IMR-90 (cell line): ENCODE data around the gene ATP2B2. TPM values are rescaled to one million over a fixed set of nuclear protein-coding genes. Genes with fewer than 3 reads are reported as not detected.

Source experiments
- ATAC-seq: fragments of 200-7000 bp; cut with Tn5 transposase; 2 replicates; pipeline ENCODE4 v1.9.1; 2020; ENCODE audit warnings: low read depth, mild to moderate bottlenecking, moderate library complexity
- BruUV-seq: library from RNA; stranded (reverse); fragments of 400-500 nt; replicated peaks from 2 replicates; lab custom pipeline; 2021; lab: Mats Ljungman, UMichigan
- CTCF ChIA-PET: fragments of 300-600 bp; formaldehyde crosslinking; extraction: SDS; loops from one replicate; lab custom pipeline; 2021; ENCODE audit warnings: antibody characterized with exemption; lab: Yijun Ruan, JAX
- POLR2A ChIA-PET: fragments of 300-600 bp; sonication (Branson Sonifier 250); formaldehyde crosslinking; loops from one replicate; lab custom pipeline; 2022; ENCODE audit warnings: antibody characterized with exemption; ENCODE audit not compliant: unreplicated experiment; lab: Charles Lee
- DNase-seq: peaks from one replicate; pipeline ENCODE4 v3.0.0; 2013
- H2AFZ ChIP-seq: replicated peaks from 2 replicates; pipeline ENCODE3; 2013; ENCODE audit warnings: low read length, mild to moderate bottlenecking; ENCODE audit not compliant: poor library complexity
- H2AK5ac ChIP-seq: 2 replicates; pipeline ENCODE4 v1.6.1; 2013; ENCODE audit warnings: low read depth, low read length, inconsistent platforms
- H2AK9ac ChIP-seq: replicated peaks from 2 replicates; pipeline ENCODE3; 2013; ENCODE audit warnings: mild to moderate bottlenecking, low read depth, low read length, moderate library complexity; ENCODE audit not compliant: poor library complexity
- H2BK120ac ChIP-seq: 2 replicates; pipeline ENCODE4 v1.6.1; 2013; ENCODE audit warnings: low read depth, low read length, inconsistent platforms
- H2BK15ac ChIP-seq: 3 replicates; pipeline ENCODE4 v1.6.1; 2013; ENCODE audit warnings: low read depth, low read length, inconsistent platforms
- H2BK20ac ChIP-seq: 2 replicates; pipeline ENCODE4 v1.6.1; 2013; ENCODE audit warnings: low read depth, mild to moderate bottlenecking, inconsistent platforms, low read length, moderate library complexity
- H2BK5ac ChIP-seq: 2 replicates; pipeline ENCODE4 v1.6.1; 2013; ENCODE audit warnings: mild to moderate bottlenecking, low read depth, low read length, inconsistent platforms; ENCODE audit not compliant: poor library complexity, severe bottlenecking
- H3K14ac ChIP-seq: replicated peaks from 2 replicates; pipeline ENCODE4 v1.6.1; 2013; ENCODE audit warnings: low read depth, low read length, inconsistent platforms
- H3K18ac ChIP-seq: 2 replicates; pipeline ENCODE4 v1.6.1; 2013; ENCODE audit warnings: low read depth, low read length, control low read depth
- H3K23ac ChIP-seq: 2 replicates; pipeline ENCODE4 v1.6.1; 2013; ENCODE audit warnings: low read depth, low read length, inconsistent platforms
- H3K27ac ChIP-seq: 2 replicates; pipeline ENCODE4 v1.5.1; 2013; ENCODE audit warnings: mild to moderate bottlenecking, control low read depth, low read length; ENCODE audit not compliant: insufficient read depth
- H3K27me3 ChIP-seq: 2 replicates; pipeline ENCODE4 v1.6.1; 2013; ENCODE audit warnings: low read length; ENCODE audit not compliant: control insufficient read depth, insufficient read depth
- H3K36me3 ChIP-seq: 2 replicates; pipeline ENCODE4 v1.6.1; 2013; ENCODE audit warnings: low read length, mixed read lengths; ENCODE audit not compliant: control insufficient read depth, insufficient read depth
- H3K4ac ChIP-seq: 2 replicates; pipeline ENCODE4 v1.6.1; 2013; ENCODE audit warnings: low read depth, low read length, inconsistent platforms
- H3K4me1 ChIP-seq: 2 replicates; pipeline ENCODE4 v1.6.1; 2013; ENCODE audit warnings: low read length, mixed read lengths; ENCODE audit not compliant: control insufficient read depth, insufficient read depth
- H3K4me2 ChIP-seq: 2 replicates; pipeline ENCODE4 v1.6.1; 2013; ENCODE audit warnings: low read depth, mild to moderate bottlenecking, control low read depth, low read length, moderate library complexity
- H3K4me3 ChIP-seq: 2 replicates; pipeline ENCODE4 v1.5.1; 2013; ENCODE audit warnings: low read depth, mild to moderate bottlenecking, control low read depth, low read length, moderate library complexity; ENCODE audit not compliant: insufficient read depth
- H3K56ac ChIP-seq: 2 replicates; pipeline ENCODE4 v1.6.1; 2013; ENCODE audit warnings: low read length, inconsistent platforms; ENCODE audit not compliant: insufficient read depth; ENCODE audit errors: extremely low read depth
- H3K79me1 ChIP-seq, 2 experiments: 2 replicates each; pipeline ENCODE4 v1.6.1; 2013; ENCODE audit warnings: low read length in 2 of 2, inconsistent platforms in 1 of 2, low read depth in 1 of 2
- H3K9ac ChIP-seq: 2 replicates; pipeline ENCODE4 v1.6.1; 2013; ENCODE audit warnings: low read depth, low read length, control low read depth
- H3K9me1 ChIP-seq: 2 replicates; pipeline ENCODE4 v1.6.1; 2013; ENCODE audit warnings: low read length, inconsistent platforms; ENCODE audit not compliant: insufficient read depth
- H3K9me3 ChIP-seq: 2 replicates; pipeline ENCODE4 v1.6.1; 2013; ENCODE audit warnings: low read length; ENCODE audit not compliant: control insufficient read depth, insufficient read depth
- H4K20me1 ChIP-seq: 2 replicates; pipeline ENCODE4 v1.6.1; 2013; ENCODE audit warnings: low read length, inconsistent platforms; ENCODE audit not compliant: insufficient read depth
- H4K5ac ChIP-seq: 2 replicates; pipeline ENCODE4 v1.6.1; 2013; ENCODE audit warnings: mild to moderate bottlenecking, low read depth, low read length, control low read depth
- H4K8ac ChIP-seq, 2 experiments: 2 replicates each; pipeline ENCODE4 v1.6.1; 2013; ENCODE audit warnings: low read depth in 2 of 2, low read length in 2 of 2, control low read depth in 1 of 2, inconsistent platforms in 1 of 2
- H4K91ac ChIP-seq: 2 replicates; pipeline ENCODE4 v1.6.1; 2013; ENCODE audit warnings: low read depth, low read length, inconsistent platforms; ENCODE audit not compliant: insufficient read depth
- BHLHE40 ChIP-seq: fragments of 150-350 bp; IDR thresholded peaks from 2 replicates; pipeline ENCODE4 v1.6.1; 2016; ENCODE audit warnings: mild to moderate bottlenecking, low read depth, low read length
- FOS ChIP-seq: fragments of 150-350 bp; IDR thresholded peaks from 2 replicates; pipeline ENCODE4 v1.6.1; 2016; ENCODE audit warnings: low read depth, low read length
- MAFK ChIP-seq: IDR thresholded peaks from 2 replicates; pipeline ENCODE4 v1.6.1; 2012; ENCODE audit warnings: low read depth, low read length, improper control_type of control experiment
- MAZ ChIP-seq: IDR thresholded peaks from 2 replicates; pipeline ENCODE4 v1.6.1; 2012; ENCODE audit warnings: low read depth, mild to moderate bottlenecking, low read length, improper control_type of control experiment, moderate library complexity, borderline replicate concordance
- POLR2A ChIP-seq: IDR thresholded peaks from 2 replicates; pipeline ENCODE4 v1.6.1; 2012; ENCODE audit warnings: mild to moderate bottlenecking, low read depth, low read length
- RCOR1 ChIP-seq: IDR thresholded peaks from 2 replicates; pipeline ENCODE4 v1.6.1; 2012; ENCODE audit warnings: mild to moderate bottlenecking, low read length, improper control_type of control experiment; ENCODE audit not compliant: insufficient replicate concordance
- SMC3 ChIP-seq: fragments of 150-350 bp; IDR thresholded peaks from 2 replicates; pipeline ENCODE4 v1.6.1; 2016; ENCODE audit warnings: low read depth, mild to moderate bottlenecking, antibody characterized with exemption, low read length, moderate library complexity
- WGBS, 2 experiments: methylation state at CpG; one replicate each; pipeline versions ENCODE4 v1.1.5 to v1.1.7; 2013; ENCODE audit warnings: missing lambda C conversion rate in 2 of 2; ENCODE audit not compliant: insufficient read length in 1 of 2; ENCODE audit errors: extremely low coverage in 2 of 2; 5-methylcytosine and 5-hydroxymethylcytosine counted together
- dilution Hi-C: fragments of 300-500 bp; cut with HindIII; formaldehyde crosslinking; loops from one replicate; pipeline ENCODE4 v1.14.3; 2018; ENCODE audit warnings: low sequenced_read_pairs; ENCODE audit not compliant: unreplicated experiment
- in situ Hi-C: fragments of 300-500 bp; cut with MboI; formaldehyde crosslinking; loops from 3 replicates; pipeline ENCODE4 v1.14.3; 2019; ENCODE audit warnings: low sequenced_read_pairs, inconsistent platforms, mixed read lengths
- intact Hi-C: fragments of 100-400 bp; cut with micrococcal nuclease; formaldehyde crosslinking; loops from 2 replicates; pipeline ENCODE4 v1.10.0; 2022
- polyA plus RNA-seq, 3 experiments: library from polyadenylated mRNA; depleted of rRNA; stranded (reverse); fragments of >200 nt; gene quantifications; 2 replicates each; pipeline ENCODE4 v1.2.3, GENCODE V29; 2012; ENCODE audit warnings: low replicate concordance in 1 of 3
- total RNA-seq: library from RNA; depleted of rRNA; stranded (reverse); fragments of >200 nt; gene quantifications from 2 replicates; pipeline ENCODE4 v1.2.3, GENCODE V29; 2012
- TF ChIP-seq, protein P1 (sequence below): conservative IDR thresholded peaks from 2 replicates; pipeline ENCODE4 v1.5.1; 2012; ENCODE audit warnings: mild to moderate bottlenecking, low read depth, low read length, improper control_type of control experiment
- TF ChIP-seq, protein P2 (sequence below): fragments of 150-350 bp; IDR thresholded peaks from 2 replicates; pipeline ENCODE4 v1.6.1; 2016; ENCODE audit warnings: low read depth, mild to moderate bottlenecking, low read length, moderate library complexity, borderline replicate concordance

The ATP2B2 gene
- total and polyA plus RNA-seq, 2 of the 4 experiments (the other 2 are of a cell fraction), result under 0.01 to 0.02 TPM

DNA sequence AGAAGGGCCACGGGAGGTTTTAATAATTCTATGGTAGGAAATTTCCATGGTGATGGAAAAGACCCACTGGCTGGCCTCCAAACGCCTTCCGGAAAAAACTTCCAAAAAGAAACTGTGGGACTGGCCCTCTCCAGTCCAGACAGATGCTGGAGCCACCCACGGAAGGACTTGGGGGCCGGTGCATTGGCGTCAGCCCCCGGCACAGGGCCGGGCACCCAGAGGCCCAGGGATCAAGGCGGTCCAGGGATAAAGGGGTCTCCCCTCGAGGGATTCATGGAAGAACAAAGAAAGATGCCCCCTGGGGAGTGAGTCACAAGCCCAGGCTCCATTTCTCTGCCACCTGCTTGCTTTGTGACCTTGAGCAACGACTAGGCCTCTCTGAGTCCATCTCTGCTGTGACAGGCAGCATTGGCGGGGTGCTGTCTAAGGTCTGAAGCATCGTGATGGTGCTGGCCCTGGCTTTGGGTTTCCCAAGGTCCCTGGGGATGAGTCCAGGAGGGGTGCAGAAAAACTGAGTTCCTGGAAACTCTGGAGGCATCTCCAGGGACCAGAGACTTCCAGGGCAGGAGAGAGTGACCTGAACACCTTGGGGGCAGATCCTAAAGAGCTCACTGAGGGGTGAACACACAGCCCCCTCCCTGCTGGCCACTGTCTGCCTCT is 21.6 kb downstream of the ATP2B2 start:
- no peak overlapping the region for H2AK9ac ChIP-seq
- no peak overlapping the region for H2BK20ac ChIP-seq
- no peak overlapping the region for H3K56ac ChIP-seq
- TF ChIP-seq, protein P1, sequence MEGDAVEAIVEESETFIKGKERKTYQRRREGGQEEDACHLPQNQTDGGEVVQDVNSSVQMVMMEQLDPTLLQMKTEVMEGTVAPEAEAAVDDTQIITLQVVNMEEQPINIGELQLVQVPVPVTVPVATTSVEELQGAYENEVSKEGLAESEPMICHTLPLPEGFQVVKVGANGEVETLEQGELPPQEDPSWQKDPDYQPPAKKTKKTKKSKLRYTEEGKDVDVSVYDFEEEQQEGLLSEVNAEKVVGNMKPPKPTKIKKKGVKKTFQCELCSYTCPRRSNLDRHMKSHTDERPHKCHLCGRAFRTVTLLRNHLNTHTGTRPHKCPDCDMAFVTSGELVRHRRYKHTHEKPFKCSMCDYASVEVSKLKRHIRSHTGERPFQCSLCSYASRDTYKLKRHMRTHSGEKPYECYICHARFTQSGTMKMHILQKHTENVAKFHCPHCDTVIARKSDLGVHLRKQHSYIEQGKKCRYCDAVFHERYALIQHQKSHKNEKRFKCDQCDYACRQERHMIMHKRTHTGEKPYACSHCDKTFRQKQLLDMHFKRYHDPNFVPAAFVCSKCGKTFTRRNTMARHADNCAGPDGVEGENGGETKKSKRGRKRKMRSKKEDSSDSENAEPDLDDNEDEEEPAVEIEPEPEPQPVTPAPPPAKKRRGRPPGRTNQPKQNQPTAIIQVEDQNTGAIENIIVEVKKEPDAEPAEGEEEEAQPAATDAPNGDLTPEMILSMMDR, result no peak
- no peak for TF ChIP-seq RCOR1
- no peak for TF ChIP-seq MAZ
- TF ChIP-seq BHLHE40, result no peak
- TF ChIP-seq FOS, result no peak
- no peak for TF ChIP-seq MAFK
- TF ChIP-seq SMC3, result no peak
- TF ChIP-seq, protein P2, sequence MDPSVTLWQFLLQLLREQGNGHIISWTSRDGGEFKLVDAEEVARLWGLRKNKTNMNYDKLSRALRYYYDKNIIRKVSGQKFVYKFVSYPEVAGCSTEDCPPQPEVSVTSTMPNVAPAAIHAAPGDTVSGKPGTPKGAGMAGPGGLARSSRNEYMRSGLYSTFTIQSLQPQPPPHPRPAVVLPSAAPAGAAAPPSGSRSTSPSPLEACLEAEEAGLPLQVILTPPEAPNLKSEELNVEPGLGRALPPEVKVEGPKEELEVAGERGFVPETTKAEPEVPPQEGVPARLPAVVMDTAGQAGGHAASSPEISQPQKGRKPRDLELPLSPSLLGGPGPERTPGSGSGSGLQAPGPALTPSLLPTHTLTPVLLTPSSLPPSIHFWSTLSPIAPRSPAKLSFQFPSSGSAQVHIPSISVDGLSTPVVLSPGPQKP, result no peak
- TF ChIP-seq POLR2A, result no peak
- in situ Hi-C loops, result no loop called here
- H3K27ac ChIP-seq, result no peak overlapping the region
- H3K4me2 ChIP-seq, result no peak overlapping the region
- ATAC-seq (no peak), DNase-seq (no peak)
- no peak overlapping the region for H2AK5ac ChIP-seq
- no peak overlapping the region for H3K4me3 ChIP-seq
- peaks cover 8% of the 10 kb centered on the region for H3K27me3 ChIP-seq
- H3K4ac ChIP-seq, result no peak overlapping the region
- H3K4me1 ChIP-seq, result no peaks in the 10 kb centered on the region
- H2AFZ ChIP-seq, result no peak overlapping the region
- no peak overlapping the region for H2BK120ac ChIP-seq
- H3K36me3 ChIP-seq, result no peaks in the 10 kb centered on the region
- H4K91ac ChIP-seq, result no peak overlapping the region
- WGBS, 2 experiments, result 43% methylated on average over 5 of the region's 13 CpGs; no CpG with 5 or more reads in 1 of the 2 experiments
- dilution Hi-C loops, result no loop called here
- no peaks in the 10 kb centered on the region for H3K79me1 ChIP-seq
- H3K23ac ChIP-seq, result no peak overlapping the region
- H3K18ac ChIP-seq, result no peak overlapping the region
- no peak overlapping the region for H4K8ac ChIP-seq
- no peak overlapping the region for H3K9ac ChIP-seq
- ChIA-PET POLR2A (no interaction called here), CTCF (no interaction called here)
- H2BK5ac ChIP-seq, result no peak overlapping the region
- no peaks in the 10 kb centered on the region for H3K9me3 ChIP-seq
- no peak overlapping the region for H2BK15ac ChIP-seq
- no TSS peak for BruUV-seq
- intact Hi-C loops, result no loop called here
- H4K20me1 ChIP-seq, result no peaks in the 10 kb centered on the region
- H4K5ac ChIP-seq, result no peak overlapping the region
- H3K14ac ChIP-seq, result no peak overlapping the region
- no peaks in the 10 kb centered on the region for H3K9me1 ChIP-seq
